GM13977 (cell line): ENCODE results near the gene MZB1.

Experiments used
- DNase-seq: peaks from one replicate; pipeline ENCODE4 v3.0.0; 2012; ENCODE audit warnings: low spot score
- in situ Hi-C: fragments of 300-500 bp; cut with MboI; formaldehyde crosslinking; loops from one replicate; pipeline ENCODE4 v1.12.0; 2022; ENCODE audit warnings: low sequenced_read_pairs, low pct_unique_long_range_greater_than_20kb, mixed read lengths, inconsistent platforms; ENCODE audit not compliant: unreplicated experiment
- TF ChIP-seq, protein P1 (sequence below): IDR thresholded peaks from 2 replicates; pipeline ENCODE4 v1.5.1; 2012; ENCODE audit warnings: mild to moderate bottlenecking, control low read depth; ENCODE audit not compliant: insufficient read depth; ENCODE audit errors: extremely low read depth, missing control alignments

The MZB1 gene, protein sequence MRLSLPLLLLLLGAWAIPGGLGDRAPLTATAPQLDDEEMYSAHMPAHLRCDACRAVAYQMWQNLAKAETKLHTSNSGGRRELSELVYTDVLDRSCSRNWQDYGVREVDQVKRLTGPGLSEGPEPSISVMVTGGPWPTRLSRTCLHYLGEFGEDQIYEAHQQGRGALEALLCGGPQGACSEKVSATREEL

DNA sequence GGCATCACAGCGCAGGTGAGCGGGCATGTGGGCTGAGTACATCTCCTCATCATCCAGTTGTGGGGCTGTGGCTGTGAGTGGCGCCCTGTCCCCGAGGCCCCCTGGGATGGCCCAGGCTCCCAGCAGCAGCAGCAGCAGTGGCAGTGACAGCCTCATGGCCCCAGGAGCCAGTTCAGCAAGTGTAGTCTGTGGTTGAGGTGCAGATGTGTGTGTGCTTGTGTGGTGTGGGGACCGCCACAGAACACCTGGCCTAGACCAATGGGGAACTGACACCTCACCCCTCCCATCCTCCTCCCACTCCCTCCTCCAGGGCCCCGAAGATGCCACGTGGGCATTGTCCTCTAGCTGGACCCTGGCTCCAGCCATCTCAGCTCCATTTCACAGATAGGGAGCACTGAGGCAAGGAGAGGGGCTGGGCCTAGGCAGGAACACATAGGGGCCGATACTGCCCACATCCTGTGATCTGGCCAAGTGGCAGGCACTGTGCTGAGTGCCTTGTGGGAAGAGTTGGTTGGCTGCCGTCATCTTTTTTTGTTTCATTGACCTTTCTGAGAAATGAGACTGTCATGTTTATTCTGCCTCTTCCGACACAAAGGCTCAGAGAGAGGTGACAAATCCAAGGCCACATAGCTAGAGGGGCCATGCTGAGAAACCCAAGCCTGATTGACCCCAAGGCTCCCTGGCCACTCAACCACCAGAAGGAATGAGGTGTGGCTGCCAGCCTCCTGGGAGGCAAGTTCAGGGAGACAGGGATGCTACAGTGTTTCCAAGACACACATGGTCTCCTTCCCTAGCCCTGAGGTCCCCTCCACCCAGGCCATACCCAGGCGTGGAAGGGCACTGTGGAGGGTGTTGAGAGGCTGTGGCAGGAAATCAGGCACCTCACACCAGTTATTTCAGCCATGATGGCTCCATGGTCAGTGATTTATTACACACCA lies at the start of gene MZB1:
Gene MZB1 (minus strand): TSS at position 213 of the 938 bp plus-strand sequence. CDS start 57 bp downstream, at position 156.
- peak; percentile 92 for DNase-seq
- TF ChIP-seq, protein P1, sequence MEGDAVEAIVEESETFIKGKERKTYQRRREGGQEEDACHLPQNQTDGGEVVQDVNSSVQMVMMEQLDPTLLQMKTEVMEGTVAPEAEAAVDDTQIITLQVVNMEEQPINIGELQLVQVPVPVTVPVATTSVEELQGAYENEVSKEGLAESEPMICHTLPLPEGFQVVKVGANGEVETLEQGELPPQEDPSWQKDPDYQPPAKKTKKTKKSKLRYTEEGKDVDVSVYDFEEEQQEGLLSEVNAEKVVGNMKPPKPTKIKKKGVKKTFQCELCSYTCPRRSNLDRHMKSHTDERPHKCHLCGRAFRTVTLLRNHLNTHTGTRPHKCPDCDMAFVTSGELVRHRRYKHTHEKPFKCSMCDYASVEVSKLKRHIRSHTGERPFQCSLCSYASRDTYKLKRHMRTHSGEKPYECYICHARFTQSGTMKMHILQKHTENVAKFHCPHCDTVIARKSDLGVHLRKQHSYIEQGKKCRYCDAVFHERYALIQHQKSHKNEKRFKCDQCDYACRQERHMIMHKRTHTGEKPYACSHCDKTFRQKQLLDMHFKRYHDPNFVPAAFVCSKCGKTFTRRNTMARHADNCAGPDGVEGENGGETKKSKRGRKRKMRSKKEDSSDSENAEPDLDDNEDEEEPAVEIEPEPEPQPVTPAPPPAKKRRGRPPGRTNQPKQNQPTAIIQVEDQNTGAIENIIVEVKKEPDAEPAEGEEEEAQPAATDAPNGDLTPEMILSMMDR: no peak
- in situ Hi-C loops: no loop called here

DNA sequence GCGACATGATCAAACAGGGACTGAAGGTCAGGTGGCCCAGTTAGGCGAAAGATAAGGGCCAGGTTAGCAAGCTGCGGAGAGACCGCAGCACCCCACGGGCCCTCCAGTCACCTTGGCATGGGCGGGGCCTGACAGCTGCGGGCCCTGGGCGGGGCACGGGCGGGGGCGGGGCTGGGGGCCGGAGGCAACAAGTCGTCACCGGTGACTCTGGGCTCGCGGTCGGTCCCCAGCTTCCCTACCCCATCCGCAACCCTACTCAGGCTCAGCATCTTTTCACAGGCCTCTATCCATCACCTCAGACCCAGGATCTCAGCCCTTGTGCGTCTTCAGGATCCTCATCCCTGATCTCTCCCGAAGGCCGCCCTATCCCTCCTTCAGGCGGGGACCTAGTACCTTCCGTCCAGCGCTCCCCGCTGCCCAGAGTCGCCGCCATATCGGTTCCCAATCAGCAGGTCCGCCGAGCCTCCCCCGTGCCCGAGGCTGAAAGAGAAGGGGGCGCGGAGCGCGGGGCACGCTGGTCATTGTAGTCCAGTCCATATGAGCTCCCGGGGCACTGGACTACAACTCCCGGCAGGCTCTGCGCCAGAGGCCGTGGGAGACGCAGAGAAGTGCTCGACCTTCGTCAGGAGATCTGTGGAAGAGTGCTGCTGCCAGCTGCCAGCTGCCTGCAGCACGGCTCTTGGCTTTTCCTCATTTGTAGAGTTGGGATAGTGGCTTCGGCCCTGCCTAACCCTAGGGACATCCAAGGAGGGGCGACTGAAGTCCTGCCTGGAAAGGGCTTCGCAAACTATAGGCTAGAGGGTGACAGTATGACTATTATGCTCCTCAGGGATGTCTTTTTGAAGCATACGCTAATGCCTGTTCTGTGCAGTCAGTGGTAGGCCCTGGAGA lies 49.5 kb upstream of the MZB1 start, which contains the start of gene DNAJC18:
Gene DNAJC18 (minus strand): TSS at position 513 of the 891 bp plus-strand sequence. CDS start 80 bp downstream, at position 433.
- DNase-seq: peak; percentile 91
- in situ Hi-C loops: no loop called here
- TF ChIP-seq, protein P1: no peak

DNA sequence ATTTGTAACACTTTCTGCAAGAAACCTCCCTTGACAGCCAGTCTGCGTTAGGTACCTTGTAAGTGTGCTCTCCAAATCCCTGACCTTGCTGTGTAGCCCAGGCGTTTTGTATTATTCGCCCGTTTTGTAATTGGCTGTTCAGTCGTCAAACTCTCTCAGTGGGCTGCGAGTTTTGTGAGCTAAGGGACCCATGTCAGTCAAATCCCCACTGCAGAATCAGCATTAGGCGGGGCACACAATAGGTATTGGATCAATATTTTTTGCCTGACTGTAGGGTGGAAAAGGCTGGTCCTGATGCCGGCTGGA lies 48.9 kb upstream of the MZB1 start:
- TF ChIP-seq, protein P1: no peak
- in situ Hi-C loops: no loop called here
- DNase-seq: no peak

DNA sequence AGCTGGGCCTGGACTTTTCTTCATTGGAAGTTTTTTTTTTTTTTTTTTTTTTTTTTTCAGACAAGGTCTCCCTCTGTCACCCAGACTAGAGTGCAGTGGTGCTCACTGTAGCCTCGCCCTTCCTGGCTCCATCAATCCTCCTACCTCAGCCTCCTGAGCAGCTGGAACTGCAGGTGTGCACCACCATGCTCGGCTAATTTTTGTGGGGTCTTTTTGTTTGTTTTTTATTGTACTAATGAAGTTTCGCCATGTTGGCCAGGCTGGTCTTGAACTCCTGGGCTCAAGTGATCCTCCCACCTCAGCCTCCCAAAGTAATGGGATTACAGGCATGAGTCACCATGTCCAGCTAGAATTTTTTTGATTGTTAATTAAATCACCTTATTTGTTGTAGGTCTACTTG lies 46.0 kb upstream of the MZB1 start:
- in situ Hi-C loops: no loop called here
- TF ChIP-seq, protein P1: no peak
- DNase-seq: no peak

DNA sequence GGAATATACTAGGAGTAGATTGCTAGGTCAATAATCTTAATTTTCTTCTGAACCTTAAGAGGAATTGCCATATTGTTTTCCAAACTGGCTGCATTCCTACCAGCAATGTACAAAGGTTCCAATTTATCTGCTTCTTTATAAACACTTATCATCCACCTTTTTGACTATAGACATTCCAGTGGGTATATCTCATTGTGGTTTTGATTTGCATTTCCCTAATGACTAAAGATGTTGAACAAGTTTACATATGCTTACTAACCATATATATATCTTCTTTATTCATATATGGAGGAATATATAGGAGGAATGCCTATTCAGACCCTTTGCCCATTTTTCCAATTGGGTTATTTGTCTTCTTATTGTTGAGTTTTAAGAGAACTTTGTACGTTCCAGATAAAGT lies 42.0 kb upstream of the MZB1 start:
- TF ChIP-seq, protein P1: no peak
- no peak for DNase-seq
- in situ Hi-C loops: no loop called here

DNA sequence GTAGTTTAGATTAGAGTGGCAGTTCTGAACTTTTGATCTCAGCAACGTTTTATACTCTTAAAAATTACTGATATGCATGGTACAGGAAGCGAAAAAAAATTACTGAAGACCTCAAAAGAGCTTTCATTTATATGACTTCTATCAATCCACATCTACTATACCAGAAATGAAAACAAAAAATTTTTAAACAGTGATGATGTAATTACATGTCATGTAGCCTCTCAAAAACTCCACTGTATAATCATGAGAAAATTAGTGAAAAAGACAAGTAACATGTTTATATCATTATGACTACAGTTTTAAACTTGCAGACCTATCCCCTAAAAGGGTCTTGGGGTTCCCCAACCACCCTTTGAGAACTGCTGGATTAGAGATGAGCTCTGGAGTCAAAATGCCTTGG lies 40.3 kb upstream of the MZB1 start:
- in situ Hi-C loops: no loop called here
- no peak for DNase-seq
- TF ChIP-seq, protein P1: no peak
